Vein endothelial cell (primary cell): Measurements from ENCODE around the gene MSS51. TPM values are rescaled to one million over a fixed set of nuclear protein-coding genes. Genes with fewer than 3 reads are reported as not detected.

Source experiments
- total RNA-seq: library from RNA; depleted of rRNA; stranded (reverse); fragments of >200 nt; gene quantifications from 2 replicates; pipeline ENCODE4 v1.2.3, GENCODE V29; 2012

The MSS51 gene
- 1.6 TPM in 2 replicates for total RNA-seq

GRCh38 chr10:73433538-73433867 lies at the start of gene MSS51:
Gene MSS51 (minus strand): TSS chr10:73433561. CDS start chr10:73428284, 5,277 bp downstream.

GRCh38 chr10:73413528-73414229 lies 19.7 kb downstream of the MSS51 start, which contains the start of gene ANXA7:
Gene ANXA7 (minus strand): TSS chr10:73414058. CDS start chr10:73400856, 13,202 bp downstream.

Other genes starting within 250 kb of the MSS51 start
- 27.1 and 49.3 TPM in 2 replicates for gene DNAJC9, start 186.3 kb downstream of the MSS51 start, total RNA-seq
- gene MRPS16, start 180.9 kb downstream of the MSS51 start, total RNA-seq = 79.4 and 85.3 TPM in 2 replicates
- under 0.01 and 0.29 TPM in 2 replicates for gene CFAP70, start 74.7 kb downstream of the MSS51 start, total RNA-seq
- gene ANXA7, start 19.5 kb downstream of the MSS51 start, total RNA-seq = 91.5 and 120 TPM in 2 replicates
- 19.2 and 21.9 TPM in 2 replicates for gene PPP3CB, start 62.5 kb upstream of the MSS51 start, total RNA-seq
- gene USP54, start 157.8 kb upstream of the MSS51 start, total RNA-seq = 10.5 and 13.0 TPM in 2 replicates
- not detected in 2 replicates for gene MYOZ1, start 207.9 kb upstream of the MSS51 start, total RNA-seq
- gene SYNPO2L, start 222.5 kb upstream of the MSS51 start, total RNA-seq = not detected in 2 replicates